GM19467 (cell line): ENCODE measurements around the gene MCF2L2.

Source experiments
- ATAC-seq: cut with Tn5 transposase; IDR thresholded peaks from one replicate; pipeline ENCODE4 v1.9.1; 2021; ENCODE audit warnings: mild to moderate bottlenecking, moderate library complexity; ENCODE audit not compliant: unreplicated experiment

MCF2L2 gene

GRCh38 chr3:183328823-183329222 lies 99.6 kb downstream of the MCF2L2 start:
- no peak for ATAC-seq

GRCh38 chr3:183328164-183328563 lies 100.3 kb downstream of the MCF2L2 start:
- no peak for ATAC-seq

GRCh38 chr3:183327343-183327742 lies 101.1 kb downstream of the MCF2L2 start:
- ATAC-seq = no peak

- ATAC-seq = no peak
Measured at GRCh38 chr3:183324083-183324482, 104.3 kb downstream of the MCF2L2 start.

GRCh38 chr3:183319371-183319770 lies 109.0 kb downstream of the MCF2L2 start:
- ATAC-seq = no peak

GRCh38 chr3:183318877-183319276 lies 109.5 kb downstream of the MCF2L2 start:
- no peak for ATAC-seq

GRCh38 chr3:183317886-183318865 lies 110.2 kb downstream of the MCF2L2 start:
- no peak for ATAC-seq

GRCh38 chr3:183317271-183317670 lies 111.1 kb downstream of the MCF2L2 start:
- no peak for ATAC-seq

- no peak for ATAC-seq
Measured at GRCh38 chr3:183315739-183316138, 112.7 kb downstream of the MCF2L2 start.

GRCh38 chr3:183313764-183314163 lies 114.7 kb downstream of the MCF2L2 start:
- ATAC-seq = no peak

GRCh38 chr3:183313351-183313750 lies 115.1 kb downstream of the MCF2L2 start:
- ATAC-seq = no peak

GRCh38 chr3:183312433-183312832 lies 116.0 kb downstream of the MCF2L2 start:
- ATAC-seq = no peak

GRCh38 chr3:183310936-183311335 lies 117.5 kb downstream of the MCF2L2 start:
- no peak for ATAC-seq

- ATAC-seq = no peak
Measured at GRCh38 chr3:183309276-183309675, 119.1 kb downstream of the MCF2L2 start.

- no peak for ATAC-seq
Measured at GRCh38 chr3:183308751-183309150, 119.7 kb downstream of the MCF2L2 start.

GRCh38 chr3:183307749-183308148 lies 120.7 kb downstream of the MCF2L2 start:
- no peak for ATAC-seq

- no peak for ATAC-seq
Measured at GRCh38 chr3:183306798-183307671, 121.4 kb downstream of the MCF2L2 start.

- ATAC-seq = no peak
Measured at GRCh38 chr3:183303690-183304089, 124.7 kb downstream of the MCF2L2 start.

- no peak for ATAC-seq
Measured at GRCh38 chr3:183301937-183302580, 126.4 kb downstream of the MCF2L2 start.

- ATAC-seq = no peak
Measured at GRCh38 chr3:183300996-183301562, 127.3 kb downstream of the MCF2L2 start.

- no peak for ATAC-seq
Measured at GRCh38 chr3:183299976-183300375, 128.4 kb downstream of the MCF2L2 start.
